BE2C (cell line): ENCODE results near the gene C22orf15.
A peak's percentile ranks its signal among the peaks of the same experiment; 100 is the strongest.
"Not testable (repeated sequence)": the region's sequence is repeated elsewhere in the genome, so short reads cannot be mapped to it uniquely, and the experiment has no call there.

ENCODE experiments used
- DNase-seq: peaks from one replicate; pipeline ENCODE4 v3.0.0-alpha.2; 2020
- H3K27me3 ChIP-seq: fragments of 250-450 bp; sonication (Bioruptor Pico); 2 replicates; pipeline ENCODE4 v1.5.1; 2020; ENCODE audit warnings: mild to moderate bottlenecking
- H3K36me3 ChIP-seq: fragments of 250-450 bp; sonication (Bioruptor Pico); 2 replicates; pipeline ENCODE4 v1.5.1; 2020; ENCODE audit warnings: mild to moderate bottlenecking
- H3K4me1 ChIP-seq: fragments of 250-450 bp; sonication (Bioruptor Pico); 2 replicates; pipeline ENCODE4 v1.5.1; 2020
- H3K4me3 ChIP-seq: 2 replicates; pipeline ENCODE4 v1.5.1; 2011; ENCODE audit warnings: low read depth, low read length
- H3K9me3 ChIP-seq: fragments of 250-450 bp; sonication (Bioruptor Pico); 2 replicates; pipeline ENCODE4 v1.5.1; 2020
- TF ChIP-seq, protein P1 (sequence below): IDR thresholded peaks from 2 replicates; pipeline ENCODE4 v1.5.1; 2012; ENCODE audit warnings: mild to moderate bottlenecking, low read depth, low read length

C22orf15 gene

DNA sequence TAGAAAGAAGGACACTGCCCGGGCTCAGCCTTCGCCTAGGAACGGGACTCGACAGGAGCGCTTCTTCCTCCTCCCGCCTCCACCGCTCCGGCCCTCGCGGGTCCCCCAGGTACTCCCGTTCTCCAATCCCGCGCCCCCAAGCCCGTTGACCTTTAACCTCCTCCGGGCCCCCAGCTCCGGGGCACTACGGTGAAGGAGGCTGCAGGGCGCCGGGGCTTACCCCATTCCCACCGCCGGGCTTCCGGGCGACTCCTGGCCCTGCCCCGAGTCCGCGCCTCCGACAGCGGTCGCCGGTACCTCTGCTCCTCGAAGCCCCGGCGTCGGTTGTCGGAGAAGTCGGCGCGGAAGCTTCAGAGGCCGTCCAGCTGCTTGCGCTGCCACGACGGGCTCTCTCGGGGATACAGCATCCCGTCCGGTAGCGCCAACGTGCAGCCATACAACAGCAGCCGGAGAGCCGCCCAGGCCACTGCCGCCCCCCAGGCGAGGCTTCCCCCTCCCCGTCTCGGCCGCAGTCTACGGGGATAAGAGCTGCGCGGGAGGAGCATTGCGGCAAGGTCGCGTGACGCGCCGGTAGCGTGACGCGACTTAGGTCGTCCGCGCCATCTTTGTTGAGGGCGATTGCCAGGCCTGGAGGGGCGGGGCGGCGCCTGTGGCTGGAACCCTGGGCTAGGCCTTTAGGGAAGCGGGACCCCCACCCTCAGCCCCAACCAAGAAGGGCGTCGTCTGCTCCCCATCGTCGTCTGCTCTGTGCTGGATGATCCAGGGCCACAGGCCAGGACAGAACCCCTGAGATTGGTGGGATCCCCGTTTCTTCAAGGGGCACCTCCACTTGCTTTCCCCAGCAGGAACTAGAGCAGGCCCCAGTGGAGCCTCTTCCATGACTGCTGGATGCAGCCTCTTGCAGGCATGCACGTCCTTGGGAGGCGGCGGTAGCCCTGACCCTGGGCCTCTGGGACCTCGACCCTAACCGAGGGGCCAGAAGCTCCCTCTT lies 45.7 kb upstream of the C22orf15 start:
- H3K27me3 ChIP-seq, result no peaks in the 10 kb centered on the region
- no peaks in the 10 kb centered on the region for H3K4me1 ChIP-seq
- peak overlapping the region; percentile 87 for H3K4me3 ChIP-seq
- no peaks in the 10 kb centered on the region for H3K9me3 ChIP-seq
- TF ChIP-seq, protein P1, sequence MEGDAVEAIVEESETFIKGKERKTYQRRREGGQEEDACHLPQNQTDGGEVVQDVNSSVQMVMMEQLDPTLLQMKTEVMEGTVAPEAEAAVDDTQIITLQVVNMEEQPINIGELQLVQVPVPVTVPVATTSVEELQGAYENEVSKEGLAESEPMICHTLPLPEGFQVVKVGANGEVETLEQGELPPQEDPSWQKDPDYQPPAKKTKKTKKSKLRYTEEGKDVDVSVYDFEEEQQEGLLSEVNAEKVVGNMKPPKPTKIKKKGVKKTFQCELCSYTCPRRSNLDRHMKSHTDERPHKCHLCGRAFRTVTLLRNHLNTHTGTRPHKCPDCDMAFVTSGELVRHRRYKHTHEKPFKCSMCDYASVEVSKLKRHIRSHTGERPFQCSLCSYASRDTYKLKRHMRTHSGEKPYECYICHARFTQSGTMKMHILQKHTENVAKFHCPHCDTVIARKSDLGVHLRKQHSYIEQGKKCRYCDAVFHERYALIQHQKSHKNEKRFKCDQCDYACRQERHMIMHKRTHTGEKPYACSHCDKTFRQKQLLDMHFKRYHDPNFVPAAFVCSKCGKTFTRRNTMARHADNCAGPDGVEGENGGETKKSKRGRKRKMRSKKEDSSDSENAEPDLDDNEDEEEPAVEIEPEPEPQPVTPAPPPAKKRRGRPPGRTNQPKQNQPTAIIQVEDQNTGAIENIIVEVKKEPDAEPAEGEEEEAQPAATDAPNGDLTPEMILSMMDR, result no peak
- H3K36me3 ChIP-seq, result peaks cover 16% of the 10 kb centered on the region
- peak; percentile 90 for DNase-seq

DNA sequence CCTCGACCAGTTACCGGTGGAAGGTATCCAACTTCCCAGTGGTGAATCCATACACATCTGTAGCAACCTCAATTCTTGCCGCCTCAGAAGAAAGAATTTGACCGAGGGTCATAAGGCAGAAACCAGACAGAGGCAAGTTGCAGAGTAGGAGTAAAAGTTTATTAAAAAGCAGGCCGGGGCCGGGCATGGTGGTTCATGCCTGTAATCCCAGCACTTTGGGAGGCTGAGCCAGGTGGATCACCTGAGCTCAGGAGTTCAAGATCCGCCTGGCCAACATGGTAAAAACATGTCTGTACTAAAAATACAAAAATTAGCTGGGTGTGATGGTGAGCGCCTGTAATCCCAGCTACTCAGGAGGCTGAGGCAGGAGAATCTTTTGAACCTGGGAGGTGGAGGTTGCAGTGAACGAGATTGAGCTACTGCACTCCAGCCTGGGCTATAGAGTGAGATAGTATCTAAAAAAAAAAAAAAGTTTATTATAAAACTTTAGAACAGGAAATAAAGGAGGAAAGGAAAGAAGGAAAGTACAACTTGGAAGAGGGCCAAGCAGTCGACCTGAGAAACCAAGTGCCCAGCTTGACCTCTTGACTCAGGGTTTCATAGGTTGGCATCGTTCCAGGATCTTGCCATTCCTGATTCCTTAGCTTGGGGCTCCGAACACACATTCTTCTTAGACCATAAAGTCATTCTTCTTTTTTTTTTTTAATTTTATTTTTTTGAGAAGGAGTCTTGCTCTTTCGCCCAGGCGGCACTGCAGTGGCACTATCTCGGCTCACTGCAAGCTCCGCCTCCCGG lies 44.2 kb upstream of the C22orf15 start:
- no peaks in the 10 kb centered on the region for H3K9me3 ChIP-seq
- no peaks in the 10 kb centered on the region for H3K4me1 ChIP-seq
- TF ChIP-seq, protein P1, result no peak
- peaks cover 13% of the 10 kb centered on the region for H3K36me3 ChIP-seq
- no peak overlapping the region for H3K4me3 ChIP-seq
- no peak for DNase-seq
- H3K27me3 ChIP-seq, result no peaks in the 10 kb centered on the region

DNA sequence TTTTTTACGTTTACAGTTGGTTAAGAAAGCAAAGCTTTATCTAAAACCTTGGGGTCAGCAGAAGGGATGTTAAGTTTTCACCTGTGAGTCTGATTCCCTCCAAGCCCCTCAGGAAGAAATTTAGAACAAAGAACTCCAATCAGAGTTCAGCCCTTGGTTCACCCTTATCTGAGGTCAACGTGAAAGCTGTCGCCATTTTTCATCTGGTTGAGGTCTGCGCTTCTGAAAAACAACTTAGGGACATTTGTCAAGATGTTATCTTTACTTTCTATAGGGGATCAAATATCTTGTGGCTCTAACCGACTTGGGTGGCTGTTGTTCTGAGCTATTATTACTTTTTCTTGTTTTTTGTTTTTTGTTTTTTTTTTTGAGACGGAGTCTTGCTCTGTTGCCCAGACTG lies 41.9 kb upstream of the C22orf15 start:
- no peaks in the 10 kb centered on the region for H3K27me3 ChIP-seq

DNA sequence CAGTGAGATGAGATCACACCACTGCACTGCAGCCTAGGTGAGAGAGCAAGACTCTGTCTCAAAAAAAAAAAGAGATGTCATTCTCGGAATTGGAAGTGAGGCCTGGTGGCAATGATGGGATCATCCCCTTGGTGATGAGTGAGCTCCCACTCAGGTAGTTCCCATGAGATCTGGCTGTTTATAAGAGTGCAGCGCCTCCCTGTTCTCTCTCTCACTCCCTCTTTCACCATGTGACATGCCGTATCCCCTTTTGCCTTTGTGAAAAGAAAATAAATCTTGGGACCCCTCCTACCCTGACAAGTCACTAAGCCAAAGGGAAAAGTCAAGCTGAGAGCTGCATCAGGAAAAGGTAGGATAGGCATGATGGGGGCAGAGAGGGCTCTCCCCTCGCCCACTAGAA lies 40.6 kb upstream of the C22orf15 start:
- TF ChIP-seq, protein P1, result no peak

More for the DNA sequence above, 41.9 kb upstream of the C22orf15 start:
- TF ChIP-seq, protein P1, result no peak
- H3K4me1 ChIP-seq, result no peaks in the 10 kb centered on the region
- H3K9me3 ChIP-seq, result no peaks in the 10 kb centered on the region
- no peaks in the 10 kb centered on the region for H3K36me3 ChIP-seq
- DNase-seq, result no peak
- H3K4me3 ChIP-seq, result no peak overlapping the region

DNA sequence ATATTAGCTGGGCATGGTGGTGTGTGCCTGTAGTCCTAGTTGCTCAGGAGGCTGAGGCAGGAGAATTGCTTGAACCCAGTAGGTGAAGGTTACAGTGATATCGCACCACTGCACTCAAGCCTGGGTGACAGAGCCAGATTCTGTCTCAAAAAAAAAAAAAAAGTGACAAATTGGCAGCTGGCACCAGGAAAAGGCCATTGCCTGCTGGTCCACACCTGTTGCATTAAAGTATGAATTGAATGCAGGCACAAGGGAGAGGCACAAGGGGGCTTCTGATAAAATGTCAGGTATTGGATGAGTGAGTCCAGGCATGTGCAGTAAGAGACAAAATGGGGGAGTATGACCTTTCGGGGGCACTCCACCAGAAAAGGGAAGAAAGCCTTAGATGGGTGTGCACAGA lies 40.1 kb upstream of the C22orf15 start:
- TF ChIP-seq, protein P1, result no peak

More for the DNA sequence above, 40.6 kb upstream of the C22orf15 start:
- Histone ChIP-seq H3K36me3 (no peaks in the 10 kb centered on the region), H3K4me3 (no peak overlapping the region), H3K9me3 (no peaks in the 10 kb centered on the region), H3K27me3 (no peaks in the 10 kb centered on the region), H3K4me1 (no peaks in the 10 kb centered on the region)
- no peak for DNase-seq

DNA sequence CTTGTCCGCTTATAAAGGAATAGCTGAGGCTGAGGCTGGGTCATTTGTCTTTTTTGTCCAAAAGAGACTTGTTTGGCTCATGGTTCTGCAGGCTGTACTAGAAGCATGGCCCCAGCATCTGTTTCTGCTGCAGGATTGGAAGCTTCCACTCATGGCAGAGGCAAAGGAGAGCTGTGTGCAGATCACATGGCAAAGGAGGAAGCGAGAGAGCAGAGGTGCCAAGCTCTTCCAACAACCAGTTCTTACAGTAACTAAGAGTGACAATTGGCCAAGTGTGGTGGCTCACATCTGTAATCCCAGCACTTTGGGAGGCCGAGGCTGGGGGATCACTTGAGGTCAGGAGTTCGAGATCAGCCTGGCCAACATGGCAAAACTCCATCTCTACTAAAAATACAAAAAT lies 34.7 kb upstream of the C22orf15 start:
- H3K4me3 ChIP-seq, H3K4me1 ChIP-seq, H3K9me3 ChIP-seq, H3K27me3 ChIP-seq, DNase-seq, H3K36me3 ChIP-seq: not testable (repeated sequence)

More for the DNA sequence above, 40.1 kb upstream of the C22orf15 start:
- no peak for DNase-seq
- Histone ChIP-seq H3K36me3 (no peaks in the 10 kb centered on the region), H3K9me3 (no peaks in the 10 kb centered on the region), H3K4me1 (no peaks in the 10 kb centered on the region), H3K27me3 (no peaks in the 10 kb centered on the region), H3K4me3 (no peak overlapping the region)
